NCI-H748 treated with DMSO at 0.1 percent for 48 hours (cell line): ENCODE results near the gene FBXL16.
A peak's percentile ranks its signal among the peaks of the same experiment; 100 is the strongest.
"Not testable (repeated sequence)": the region's sequence is repeated elsewhere in the genome, so short reads cannot be mapped to it uniquely, and the experiment has no call there.

Experiments used
- DNase-seq: peaks from one replicate; lab custom pipeline; 2025; lab: John Stamatoyannopoulos, UW

The FBXL16 gene, protein sequence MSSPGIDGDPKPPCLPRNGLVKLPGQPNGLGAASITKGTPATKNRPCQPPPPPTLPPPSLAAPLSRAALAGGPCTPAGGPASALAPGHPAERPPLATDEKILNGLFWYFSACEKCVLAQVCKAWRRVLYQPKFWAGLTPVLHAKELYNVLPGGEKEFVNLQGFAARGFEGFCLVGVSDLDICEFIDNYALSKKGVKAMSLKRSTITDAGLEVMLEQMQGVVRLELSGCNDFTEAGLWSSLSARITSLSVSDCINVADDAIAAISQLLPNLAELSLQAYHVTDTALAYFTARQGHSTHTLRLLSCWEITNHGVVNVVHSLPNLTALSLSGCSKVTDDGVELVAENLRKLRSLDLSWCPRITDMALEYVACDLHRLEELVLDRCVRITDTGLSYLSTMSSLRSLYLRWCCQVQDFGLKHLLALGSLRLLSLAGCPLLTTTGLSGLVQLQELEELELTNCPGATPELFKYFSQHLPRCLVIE

GRCh38 chr16:705431-706188 is at the start of gene FBXL16:
FBXL16 (minus strand) TSS chr16:705801; CDS start chr16:697405, 8,396 bp downstream.
- no peak for DNase-seq

GRCh38 chr16:754656-755055 is 49.1 kb upstream of the FBXL16 start:
- DNase-seq = no peak

- not testable (repeated sequence) for DNase-seq
Measured at GRCh38 chr16:754121-754607, 48.6 kb upstream of the FBXL16 start.

DNA sequence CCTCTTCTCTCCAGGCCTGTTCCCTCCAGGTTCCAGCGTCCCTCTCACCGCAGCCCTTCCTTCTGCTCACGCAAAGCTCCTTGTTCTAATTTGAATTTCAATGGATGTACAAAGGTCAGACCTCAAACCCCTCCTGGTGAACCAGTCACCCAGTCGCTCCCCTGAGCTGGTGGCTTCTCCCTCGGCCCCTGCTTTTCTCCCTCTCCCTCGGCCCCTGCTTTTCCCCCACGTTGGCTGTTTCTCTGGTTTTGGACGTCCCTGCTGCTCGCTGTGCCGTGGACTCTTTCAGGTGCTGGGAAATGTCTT is 46.4 kb upstream of the FBXL16 start:
- no peak for DNase-seq

DNA sequence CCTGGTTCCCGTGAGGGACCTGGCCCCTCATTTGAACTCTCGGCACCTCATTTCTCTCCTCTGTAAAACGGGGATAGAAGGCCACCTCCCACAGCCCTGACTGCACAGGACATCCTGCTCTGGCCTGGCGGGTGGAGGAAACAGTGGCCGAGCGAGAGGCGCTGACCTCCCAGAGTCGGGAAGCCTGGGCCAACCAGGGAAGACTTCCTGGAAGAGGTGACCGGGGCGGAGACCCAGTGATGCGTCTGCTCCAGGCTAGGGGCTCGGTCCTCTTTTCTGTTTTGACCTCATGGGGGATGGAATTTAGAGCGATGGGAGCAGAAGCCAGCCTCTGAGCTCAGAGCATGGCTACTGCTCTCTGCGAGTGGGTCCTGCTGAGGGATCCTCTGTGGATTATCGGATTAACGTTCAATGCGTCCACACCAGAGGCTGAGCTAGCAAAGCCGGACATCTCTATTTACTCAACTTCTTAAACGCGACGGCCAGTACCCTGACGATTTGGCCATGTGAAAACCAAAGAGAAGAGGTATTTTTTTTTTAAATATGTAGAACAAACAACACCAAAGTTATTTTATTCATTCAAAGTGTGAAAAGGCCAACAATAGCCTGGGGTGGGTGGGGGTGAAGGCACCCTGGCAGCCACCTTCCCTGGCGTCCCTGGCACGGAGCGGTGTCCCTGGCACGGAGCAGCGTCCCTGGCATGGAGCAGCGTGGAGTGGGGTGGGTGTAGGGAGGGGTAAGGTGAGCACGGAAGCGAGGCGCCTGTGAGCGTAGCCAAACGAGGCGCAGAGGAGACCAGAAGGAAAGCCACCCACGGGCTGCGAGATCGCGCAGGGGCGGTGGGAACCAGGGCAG is 45.8 kb upstream of the FBXL16 start:
- DNase-seq = no peak

- no peak for DNase-seq
Measured at GRCh38 chr16:750485-750884, 44.9 kb upstream of the FBXL16 start.

DNA sequence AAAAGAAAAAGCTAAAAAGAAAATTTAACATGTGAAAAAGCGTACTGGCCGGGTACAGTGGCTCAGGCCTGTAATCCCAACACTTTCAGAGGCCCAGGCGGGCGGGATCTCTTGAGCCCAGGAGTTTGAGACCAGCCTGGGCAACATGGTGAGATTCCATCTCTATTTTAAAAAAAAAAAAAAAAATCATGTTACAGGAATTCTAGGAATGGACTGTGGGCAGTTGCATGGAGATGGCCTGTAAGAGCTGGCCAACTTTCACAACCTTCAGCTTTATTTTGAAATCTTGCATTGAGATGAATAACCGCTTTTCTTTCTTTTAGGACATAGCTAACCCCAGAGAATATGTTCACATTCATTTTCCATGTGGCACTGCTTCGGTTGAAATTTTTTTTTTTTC is 43.4 kb upstream of the FBXL16 start:
- DNase-seq = no peak

DNA sequence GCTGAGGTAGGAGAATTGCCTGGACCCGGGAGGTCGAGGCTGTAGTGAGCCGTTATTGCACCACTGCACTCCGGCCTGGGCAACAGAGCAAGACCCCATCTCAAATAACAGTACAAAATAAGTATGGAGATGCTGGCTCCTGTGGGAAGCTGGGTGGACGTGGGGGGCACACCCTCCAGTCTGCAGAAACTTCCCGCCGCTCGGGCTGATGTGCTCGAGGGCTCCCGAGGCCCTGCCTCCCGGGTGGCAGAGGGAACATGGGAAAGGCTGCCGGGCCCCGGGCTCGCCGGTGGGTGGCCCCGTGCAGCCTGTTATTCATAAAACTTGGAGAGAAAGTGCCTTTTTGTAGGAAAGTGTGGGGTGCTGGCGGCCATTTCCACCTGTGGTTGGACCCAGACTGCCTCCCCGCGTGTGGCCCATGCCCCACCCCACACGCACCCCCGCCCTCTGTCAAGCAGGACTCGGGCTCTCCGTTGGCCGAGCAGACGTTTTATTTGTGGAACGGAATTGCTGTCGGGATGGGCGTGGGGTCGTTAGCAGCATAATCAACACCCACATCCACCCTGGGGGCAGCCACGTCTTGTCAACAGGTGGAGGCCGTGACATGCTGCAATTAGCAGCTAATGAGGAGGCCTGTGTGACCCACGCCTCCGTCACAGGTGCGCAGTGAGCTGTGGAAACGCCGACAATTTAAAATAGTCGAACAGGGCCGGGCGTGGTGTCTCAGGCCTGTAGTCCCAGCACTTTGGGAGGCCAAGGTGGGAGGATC is 42.6 kb upstream of the FBXL16 start:
- no peak for DNase-seq

DNA sequence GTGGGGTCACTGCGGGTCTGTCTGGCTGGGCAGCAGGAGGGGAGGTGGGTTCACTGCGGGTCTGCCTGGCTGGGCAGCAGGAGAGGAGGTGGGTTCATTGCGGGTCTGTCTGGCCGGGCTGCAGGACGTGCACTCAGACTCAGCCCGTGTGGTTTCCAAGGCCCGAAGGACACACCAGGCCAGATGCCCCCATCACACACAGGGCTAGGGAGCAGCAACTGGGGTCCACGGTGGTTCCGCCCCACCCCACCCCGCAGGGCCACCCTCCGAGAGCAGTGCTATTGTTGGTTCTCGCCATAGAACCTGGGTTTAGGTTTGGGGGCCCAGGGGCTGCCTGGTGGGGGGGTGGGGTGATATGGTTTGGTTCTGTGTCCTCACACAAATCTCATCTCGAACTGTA is 41.0 kb upstream of the FBXL16 start:
- DNase-seq = no peak

- DNase-seq = no peak
Measured at GRCh38 chr16:745739-746138, 40.1 kb upstream of the FBXL16 start.

DNA sequence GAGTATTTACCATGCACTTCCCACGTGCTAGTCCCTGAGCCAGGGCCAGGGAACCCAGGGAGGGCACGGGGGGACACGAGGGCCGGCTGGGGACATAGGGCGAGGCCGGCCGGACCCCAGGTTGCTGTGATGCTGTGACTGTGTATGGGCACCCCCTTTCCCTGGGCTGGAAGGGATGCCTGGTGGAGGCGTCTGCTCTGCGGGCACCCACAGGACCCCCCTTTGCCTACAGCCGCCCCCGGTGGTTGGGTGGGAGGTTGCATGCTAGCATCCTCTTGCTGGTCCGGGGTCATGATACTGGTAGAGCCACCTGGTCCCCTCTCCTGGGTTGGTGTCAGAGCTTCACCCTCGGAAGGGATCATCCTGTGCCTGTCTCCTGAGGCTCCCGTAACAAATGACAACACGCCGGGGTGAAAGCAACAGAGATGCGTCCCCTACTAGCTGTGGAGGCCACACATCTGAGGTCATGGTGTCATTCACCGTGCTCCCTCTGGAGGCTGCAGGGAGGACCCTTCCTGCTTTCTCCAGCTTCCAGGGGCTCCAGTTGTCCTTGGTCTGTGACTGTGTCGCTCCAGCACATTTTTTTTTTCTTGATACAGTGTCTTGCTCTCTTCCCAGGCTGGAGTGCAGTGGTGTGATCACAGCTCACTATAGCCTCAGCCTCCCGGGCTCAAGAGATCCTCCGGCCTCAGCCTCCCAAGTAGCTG is 38.3 kb upstream of the FBXL16 start:
- DNase-seq = no peak

DNA sequence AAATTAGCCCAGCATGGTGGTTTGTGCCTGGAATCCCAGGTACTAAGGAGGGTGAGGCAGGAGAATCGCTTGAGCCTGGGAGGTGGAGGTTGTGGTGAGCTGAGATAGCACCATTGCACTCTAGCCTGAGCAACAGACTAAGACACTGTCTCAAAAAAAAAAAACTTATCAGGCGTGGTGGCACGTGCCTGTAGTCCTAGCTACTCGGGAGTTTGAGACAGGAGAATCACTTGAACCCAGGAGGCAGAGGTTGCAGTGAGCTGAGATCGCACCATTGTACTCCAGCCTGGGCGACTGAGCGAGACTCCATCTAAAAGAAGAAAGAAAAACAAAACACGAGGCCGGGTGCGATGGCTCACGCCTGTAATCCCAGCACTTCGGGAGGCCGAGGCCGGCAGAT is 37.3 kb upstream of the FBXL16 start:
- DNase-seq = not testable (repeated sequence)

DNA sequence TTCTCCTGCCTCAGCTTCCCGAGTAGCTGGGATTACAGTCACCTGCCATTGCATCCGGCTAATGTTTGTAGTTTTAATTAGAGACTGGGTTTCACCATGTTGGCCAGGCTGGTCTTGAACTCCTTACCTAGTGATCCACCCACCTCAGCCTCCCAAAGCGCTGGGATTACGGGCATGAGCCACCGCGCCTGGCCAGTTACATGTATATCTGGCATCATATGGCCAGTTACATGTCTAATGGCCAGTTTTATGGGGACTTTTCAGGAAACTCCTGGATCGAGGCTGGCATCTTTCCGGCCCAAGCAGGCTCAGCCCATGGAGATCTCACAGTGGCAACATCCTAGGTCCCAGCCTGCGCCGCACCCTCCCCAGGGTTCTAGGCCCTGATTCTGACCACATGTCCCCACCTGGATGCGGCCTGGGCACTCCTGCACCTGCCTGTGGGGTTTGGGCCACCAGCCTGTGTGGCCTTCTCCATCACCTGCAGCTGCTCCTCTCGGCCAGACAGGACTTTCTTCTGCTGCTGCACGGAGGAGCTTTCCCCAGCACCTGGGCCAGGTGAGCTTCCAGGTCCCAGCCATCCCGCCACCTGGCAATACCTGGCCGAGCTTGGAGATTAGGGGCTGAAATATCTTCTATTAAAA is 36.5 kb upstream of the FBXL16 start:
- DNase-seq = no peak

- DNase-seq = peak; percentile 57
Measured at GRCh38 chr16:740764-741505, 35.3 kb upstream of the FBXL16 start, which contains the start of gene CIAO3. CIAO3 (minus strand) TSS chr16:740997; CDS start chr16:740985, 12 bp downstream.

- DNase-seq = no peak
Measured at GRCh38 chr16:740459-740763, 34.8 kb upstream of the FBXL16 start.

- no peak for DNase-seq
Measured at GRCh38 chr16:739560-740458, 34.2 kb upstream of the FBXL16 start.

DNA sequence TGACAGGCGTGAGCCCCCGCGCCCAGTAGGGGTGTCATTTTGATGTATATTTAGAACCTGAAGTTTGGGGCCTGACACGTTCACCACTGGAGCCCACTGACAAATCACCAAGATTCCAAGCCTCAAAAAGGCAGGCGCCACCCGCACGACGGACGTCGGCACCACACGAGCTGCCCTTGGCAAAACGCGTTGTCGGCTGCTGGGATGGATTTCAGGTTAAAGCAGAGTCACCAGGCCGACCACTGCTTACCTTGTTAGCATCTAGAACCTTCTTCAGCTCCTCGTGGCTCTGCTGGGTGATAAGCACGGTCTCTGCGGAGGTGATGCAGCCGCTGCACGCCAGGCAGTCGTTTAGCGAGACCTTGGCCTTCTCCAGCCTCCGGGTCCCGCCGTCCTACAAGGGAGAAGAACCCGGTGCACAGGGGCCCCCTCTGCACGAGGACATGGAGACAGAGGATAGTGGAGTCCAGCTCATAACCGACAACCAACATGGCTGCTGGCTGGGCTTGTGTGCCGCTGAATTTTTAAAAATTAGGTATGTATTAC is 31.4 kb upstream of the FBXL16 start:
- no peak for DNase-seq

DNA sequence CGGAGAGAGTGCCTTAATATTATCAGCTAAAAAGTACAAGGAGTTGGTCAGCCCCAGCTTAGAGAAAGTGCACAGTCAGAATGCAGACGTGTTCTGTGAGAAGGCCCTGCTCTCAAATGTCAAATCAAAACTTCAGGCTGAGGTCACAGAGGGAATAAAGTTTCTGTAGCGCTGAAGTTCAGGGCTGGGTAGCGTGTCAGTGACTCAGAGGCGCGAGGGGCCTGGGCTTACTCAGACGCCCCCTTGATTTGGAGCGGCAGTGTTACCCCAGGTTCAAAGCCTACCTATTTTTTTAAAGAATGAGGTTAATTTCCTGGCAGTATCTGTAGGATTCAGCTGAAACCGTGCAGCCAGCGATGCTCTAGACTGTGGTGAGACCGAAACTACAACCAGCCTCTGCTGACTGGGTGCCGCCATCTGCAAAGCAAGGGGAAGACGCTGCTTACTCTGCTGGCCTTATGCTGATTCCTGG is 30.4 kb upstream of the FBXL16 start:
- no peak for DNase-seq
